Esophagus muscularis mucosa (tissue), 4 donors: ENCODE data around the gene ACACB. TPM values are rescaled to one million over a fixed set of nuclear protein-coding genes. Genes with fewer than 3 reads are reported as not detected.

Experiments
- DNase-seq: peaks from one replicate; pipeline ENCODE4 v3.0.0-alpha.2; 2017; ENCODE audit errors: extremely low spot score
- H3K27ac ChIP-seq, 4 donors: fragments of 200-600 bp; sonication (generic); replicated peaks in 1 of 4; 1 replicate in 3 of 4; 2 replicates in 1 of 4; pipeline ENCODE4 v1.5.1; 2016 to 2019; ENCODE audit warnings: mild to moderate bottlenecking in 1 of 4
- H3K27me3 ChIP-seq, 4 donors: fragments of 200-600 bp; sonication (generic); one replicate each; pipeline versions ENCODE4 v1.5.1 to v1.6.0; 2016 to 2019
- H3K36me3 ChIP-seq, 4 donors: fragments of 200-600 bp; sonication (generic); one replicate each; pipeline ENCODE4 v1.5.1; 2016 to 2019
- H3K4me1 ChIP-seq, 4 donors: fragments of 200-600 bp; sonication (generic); one replicate each; pipeline ENCODE4 v1.5.1; 2016 to 2019
- H3K4me3 ChIP-seq, 4 donors: fragments of 200-600 bp; sonication (generic); 1 replicate in 2 of 4; 2 replicates in 2 of 4; pipeline ENCODE4 v1.5.1; 2016 to 2019; ENCODE audit warnings: mild to moderate bottlenecking in 4 of 4, moderate library complexity in 1 of 4
- H3K9me3 ChIP-seq, 4 donors: fragments of 200-600 bp; sonication (generic); 1 replicate in 3 of 4; 2 replicates in 1 of 4; pipeline ENCODE4 v1.5.1; 2016 to 2019
- EP300 ChIP-seq: sonication (generic); formaldehyde crosslinking; IDR thresholded peaks from one replicate; pipeline ENCODE4 v1.6.1; 2017; ENCODE audit warnings: antibody characterized with exemption
- POLR2A ChIP-seq: fragments of 450-650 bp; IDR thresholded peaks from one replicate; pipeline ENCODE4 v1.6.1; 2017; ENCODE audit warnings: antibody characterized with exemption, moderate library complexity, mild to moderate bottlenecking, low read depth
- POLR2AphosphoS5 ChIP-seq, 2 donors: sonication (generic); formaldehyde crosslinking; IDR thresholded peaks; one replicate each; pipeline ENCODE4 v1.6.1; 2017; ENCODE audit warnings: antibody characterized with exemption in 2 of 2
- WGBS: methylation state at CpG from one replicate; pipeline ENCODE4 v1.1.5; 2018; 5-methylcytosine and 5-hydroxymethylcytosine counted together
- intact Hi-C: fragments of 100-400 bp; cut with DNase I; formaldehyde crosslinking; loops from one replicate; pipeline ENCODE4 v1.15.1; 2023
- total RNA-seq, 4 donors: library from RNA; depleted of rRNA; stranded (reverse); fragments of >200 nt; gene quantifications; one replicate each; pipeline versions ENCODE4 v1.1.0 to v1.2.1, GENCODE V29; 2016
- TF ChIP-seq, protein P1 (sequence below), 3 experiments: fragments of 200-600 bp in 2 of 3; fragments of 450-650 bp in 1 of 3; sonication (generic) in 2 of 3; IDR thresholded peaks; one replicate each; pipeline ENCODE4 v1.5.1; 2017 to 2019; ENCODE audit warnings: antibody characterized with exemption in 3 of 3, mild to moderate bottlenecking in 2 of 3, moderate library complexity in 1 of 3

ACACB gene
- total RNA-seq, 4 donors from 2014 or later = 59.6 to 134 (median 108) TPM

DNA sequence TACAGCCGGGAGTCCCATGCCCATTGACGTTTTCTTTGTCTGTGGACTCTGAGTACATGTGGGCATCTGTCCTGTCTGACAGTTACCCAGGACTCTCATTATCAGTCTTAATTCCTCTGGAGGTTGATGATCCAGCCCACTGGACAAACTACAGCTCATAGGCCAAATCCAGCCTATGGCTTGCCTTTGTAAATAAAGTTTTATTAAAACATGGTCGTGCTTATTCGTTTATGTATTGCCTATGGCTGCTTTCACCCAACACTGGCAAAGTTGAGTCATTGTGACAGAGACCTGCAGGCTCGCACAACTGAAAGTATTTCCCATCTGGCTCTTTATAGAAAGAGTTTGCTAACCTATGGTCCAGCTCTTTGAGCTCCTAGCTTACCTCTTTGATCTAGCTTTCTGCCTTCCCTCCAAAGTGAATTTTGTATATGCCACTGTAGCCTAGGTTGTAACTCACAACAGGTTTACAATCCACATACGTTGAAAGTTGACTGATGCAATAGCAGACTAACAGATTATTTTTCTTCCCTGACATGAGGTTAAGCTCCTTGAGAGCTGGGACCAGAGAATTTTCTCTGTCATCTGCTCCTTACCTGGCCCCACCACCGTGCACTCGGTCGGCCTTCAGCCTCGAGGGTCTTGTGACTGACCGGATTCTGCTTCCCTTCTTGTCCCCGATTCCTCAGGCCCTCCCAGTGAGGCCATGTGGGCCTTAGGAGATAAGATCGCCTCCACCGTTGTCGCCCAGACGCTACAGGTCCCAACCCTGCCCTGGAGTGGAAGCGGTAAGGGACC, 57.3 kb downstream of the ACACB start:
- peak overlapping the region in 2 of 4 donors; percentile 6 to 20 for H3K27ac ChIP-seq
- no peak overlapping the region for H3K4me3 ChIP-seq
- peaks cover 45 to 100% (median 74%) of the 10 kb centered on the region in 4 donors for H3K36me3 ChIP-seq
- WGBS = 94% methylated on average over 16 of the region's 17 CpGs
- no peaks in the 10 kb centered on the region for H3K9me3 ChIP-seq
- intact Hi-C loops = no loop called here
- no peak for DNase-seq
- no peaks in the 10 kb centered on the region for H3K27me3 ChIP-seq
- H3K4me1 ChIP-seq = peaks cover 0 to 33% (median 21%) of the 10 kb centered on the region in 4 donors
- TF ChIP-seq, protein P1, sequence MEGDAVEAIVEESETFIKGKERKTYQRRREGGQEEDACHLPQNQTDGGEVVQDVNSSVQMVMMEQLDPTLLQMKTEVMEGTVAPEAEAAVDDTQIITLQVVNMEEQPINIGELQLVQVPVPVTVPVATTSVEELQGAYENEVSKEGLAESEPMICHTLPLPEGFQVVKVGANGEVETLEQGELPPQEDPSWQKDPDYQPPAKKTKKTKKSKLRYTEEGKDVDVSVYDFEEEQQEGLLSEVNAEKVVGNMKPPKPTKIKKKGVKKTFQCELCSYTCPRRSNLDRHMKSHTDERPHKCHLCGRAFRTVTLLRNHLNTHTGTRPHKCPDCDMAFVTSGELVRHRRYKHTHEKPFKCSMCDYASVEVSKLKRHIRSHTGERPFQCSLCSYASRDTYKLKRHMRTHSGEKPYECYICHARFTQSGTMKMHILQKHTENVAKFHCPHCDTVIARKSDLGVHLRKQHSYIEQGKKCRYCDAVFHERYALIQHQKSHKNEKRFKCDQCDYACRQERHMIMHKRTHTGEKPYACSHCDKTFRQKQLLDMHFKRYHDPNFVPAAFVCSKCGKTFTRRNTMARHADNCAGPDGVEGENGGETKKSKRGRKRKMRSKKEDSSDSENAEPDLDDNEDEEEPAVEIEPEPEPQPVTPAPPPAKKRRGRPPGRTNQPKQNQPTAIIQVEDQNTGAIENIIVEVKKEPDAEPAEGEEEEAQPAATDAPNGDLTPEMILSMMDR (IDR thresholded peaks at IDR 0.05) = no peak
- TF ChIP-seq POLR2AphosphoS5 (IDR thresholded peaks at IDR 0.05) (no peak), POLR2A (no peak), EP300 (no peak)

DNA sequence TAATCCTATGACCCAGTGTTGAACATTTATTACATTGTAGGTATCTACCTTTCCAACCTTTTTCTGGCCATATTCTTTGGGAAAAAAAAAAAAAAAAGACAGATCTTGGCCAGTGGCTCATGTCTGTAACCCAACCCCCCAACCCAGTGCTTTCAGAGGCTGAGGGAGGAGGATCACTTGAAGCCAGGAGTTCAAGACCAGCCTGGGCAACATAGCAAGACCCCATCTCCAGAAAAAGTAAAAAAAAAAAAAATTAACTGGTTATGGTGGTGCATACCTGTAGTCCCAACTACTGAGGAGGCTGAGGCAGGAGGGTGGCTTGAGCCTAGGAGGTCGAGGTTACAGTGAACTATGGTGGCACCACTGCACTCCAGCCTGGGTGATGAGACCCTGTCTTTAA, 58.1 kb downstream of the ACACB start:
- peaks cover 0 to 25% (median 13%) of the 10 kb centered on the region in 4 donors for H3K4me1 ChIP-seq
- H3K27me3 ChIP-seq = no peaks in the 10 kb centered on the region
- H3K36me3 ChIP-seq = peaks cover 45 to 100% (median 78%) of the 10 kb centered on the region in 4 donors
- WGBS = 97% methylated on average over 1 of the region's 1 CpG
- no peak overlapping the region for H3K27ac ChIP-seq
- DNase-seq = no peak
- H3K9me3 ChIP-seq = no peaks in the 10 kb centered on the region
- intact Hi-C loops = no loop called here
- no peak overlapping the region for H3K4me3 ChIP-seq
- TF ChIP-seq EP300 = no peak
- TF ChIP-seq, protein P1 (IDR thresholded peaks at IDR 0.05) = no peak

DNA sequence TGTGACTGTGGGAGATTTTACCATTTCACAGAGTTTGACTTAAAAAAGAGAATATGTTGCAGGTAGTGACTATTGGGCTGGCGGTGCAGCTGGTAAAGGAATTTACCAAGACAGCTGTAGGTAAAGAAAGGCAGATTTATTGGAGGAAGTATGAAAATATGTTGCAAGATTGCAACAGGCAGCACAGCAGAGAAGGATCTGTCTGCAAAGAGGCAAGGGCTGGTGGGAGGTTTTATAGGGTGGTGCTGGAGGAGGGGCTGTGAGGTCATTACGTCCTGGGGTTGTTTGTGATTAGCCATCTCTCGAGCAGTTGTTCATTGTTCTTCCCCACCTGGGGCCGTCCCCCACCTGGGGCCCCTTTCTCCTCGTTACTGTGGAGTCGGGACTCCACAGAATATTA, 62.1 kb downstream of the ACACB start:
- H3K9me3 ChIP-seq = no peaks in the 10 kb centered on the region
- WGBS = 85% methylated on average over 6 of the region's 6 CpGs
- H3K27ac ChIP-seq = no peak overlapping the region
- H3K27me3 ChIP-seq = no peaks in the 10 kb centered on the region
- peaks cover 0 to 19% (median 5%) of the 10 kb centered on the region in 4 donors for H3K4me1 ChIP-seq
- peaks cover 43 to 100% (median 79%) of the 10 kb centered on the region in 4 donors for H3K36me3 ChIP-seq
- TF ChIP-seq EP300 (no peak), POLR2AphosphoS5 (IDR thresholded peaks at IDR 0.05) (no peak), POLR2A (no peak)
- TF ChIP-seq, protein P1 (IDR thresholded peaks at IDR 0.05) = no peak
- H3K4me3 ChIP-seq = no peak overlapping the region
- DNase-seq = no peak
- intact Hi-C loops = no loop called here

DNA sequence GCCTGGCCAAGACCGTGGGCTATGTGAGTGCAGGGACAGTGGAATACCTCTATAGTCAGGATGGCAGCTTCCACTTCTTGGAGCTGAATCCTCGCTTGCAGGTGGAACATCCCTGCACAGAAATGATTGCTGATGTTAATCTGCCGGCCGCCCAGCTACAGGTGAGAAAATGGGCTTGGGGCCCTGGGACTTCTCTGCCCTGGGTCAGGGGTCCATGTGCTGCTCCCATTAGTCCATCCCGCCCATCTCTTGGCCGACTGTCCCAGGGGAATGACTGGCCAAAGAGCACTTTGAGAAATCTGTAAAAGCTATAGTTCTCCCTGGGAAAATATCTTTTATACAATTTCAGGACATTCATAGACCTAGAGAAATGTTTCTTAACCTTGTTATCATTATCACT, 63.5 kb downstream of the ACACB start:
- TF ChIP-seq EP300 (no peak), POLR2AphosphoS5 (IDR thresholded peaks at IDR 0.05) (no peak), POLR2A (no peak)
- TF ChIP-seq, protein P1 (IDR thresholded peaks at IDR 0.05) = no peak
- H3K9me3 ChIP-seq = no peaks in the 10 kb centered on the region
- peaks cover 0 to 19% (median 5%) of the 10 kb centered on the region in 4 donors for H3K4me1 ChIP-seq
- no peaks in the 10 kb centered on the region for H3K27me3 ChIP-seq
- WGBS = 82% methylated on average over 5 of the region's 6 CpGs
- no peak for DNase-seq
- H3K27ac ChIP-seq = no peak overlapping the region
- peaks cover 36 to 100% (median 78%) of the 10 kb centered on the region in 4 donors for H3K36me3 ChIP-seq
- H3K4me3 ChIP-seq = no peak overlapping the region
- intact Hi-C loops = no loop called here
